ENCODE results near the gene FAM168A.

DNA sequence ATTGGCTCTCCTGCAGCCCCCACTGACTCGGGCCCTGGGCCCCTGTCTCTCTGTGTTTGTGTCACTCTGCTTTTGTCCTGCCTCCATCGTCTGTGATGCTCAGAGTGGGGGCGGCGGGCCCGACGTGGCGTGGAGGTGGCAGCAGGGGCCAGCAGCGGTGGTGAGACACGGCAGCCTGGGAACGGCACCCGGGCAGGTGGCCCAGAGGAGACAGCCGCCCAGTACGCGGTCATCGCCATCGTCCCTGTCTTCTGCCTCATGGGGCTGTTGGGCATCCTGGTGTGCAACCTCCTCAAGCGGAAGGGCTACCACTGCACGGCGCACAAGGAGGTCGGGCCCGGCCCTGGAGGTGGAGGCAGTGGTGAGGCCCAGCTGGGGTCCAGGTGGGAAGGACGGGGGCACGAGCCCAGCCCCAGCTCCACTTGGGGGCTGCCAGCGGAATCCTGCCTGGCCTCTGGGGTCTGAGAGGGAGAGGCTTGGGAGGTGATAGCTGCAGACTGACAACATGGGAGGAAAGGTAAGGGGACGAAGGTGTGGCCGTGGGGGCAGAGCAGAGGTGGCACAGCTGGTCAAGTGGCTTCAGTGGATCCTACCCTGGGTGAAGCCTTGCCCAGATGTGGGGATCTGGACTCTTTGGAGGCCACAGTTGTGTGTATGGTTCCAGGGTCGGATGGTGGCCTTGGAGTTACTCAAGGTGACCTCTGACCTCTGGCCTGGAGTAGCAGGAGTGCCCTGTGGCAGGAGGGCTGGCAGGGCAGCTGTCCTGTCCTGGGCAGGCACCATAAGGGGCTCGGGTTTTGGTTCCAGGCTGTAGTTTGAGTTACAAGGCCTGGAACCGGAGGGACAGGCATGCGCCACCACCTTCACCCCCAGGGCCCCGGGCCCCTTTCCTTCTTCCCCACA, 205.6 kb downstream of the FAM168A start:
- TF ChIP-seq, protein P1, sequence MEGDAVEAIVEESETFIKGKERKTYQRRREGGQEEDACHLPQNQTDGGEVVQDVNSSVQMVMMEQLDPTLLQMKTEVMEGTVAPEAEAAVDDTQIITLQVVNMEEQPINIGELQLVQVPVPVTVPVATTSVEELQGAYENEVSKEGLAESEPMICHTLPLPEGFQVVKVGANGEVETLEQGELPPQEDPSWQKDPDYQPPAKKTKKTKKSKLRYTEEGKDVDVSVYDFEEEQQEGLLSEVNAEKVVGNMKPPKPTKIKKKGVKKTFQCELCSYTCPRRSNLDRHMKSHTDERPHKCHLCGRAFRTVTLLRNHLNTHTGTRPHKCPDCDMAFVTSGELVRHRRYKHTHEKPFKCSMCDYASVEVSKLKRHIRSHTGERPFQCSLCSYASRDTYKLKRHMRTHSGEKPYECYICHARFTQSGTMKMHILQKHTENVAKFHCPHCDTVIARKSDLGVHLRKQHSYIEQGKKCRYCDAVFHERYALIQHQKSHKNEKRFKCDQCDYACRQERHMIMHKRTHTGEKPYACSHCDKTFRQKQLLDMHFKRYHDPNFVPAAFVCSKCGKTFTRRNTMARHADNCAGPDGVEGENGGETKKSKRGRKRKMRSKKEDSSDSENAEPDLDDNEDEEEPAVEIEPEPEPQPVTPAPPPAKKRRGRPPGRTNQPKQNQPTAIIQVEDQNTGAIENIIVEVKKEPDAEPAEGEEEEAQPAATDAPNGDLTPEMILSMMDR (IDR thresholded peaks at IDR 0.05) = no peak
- no peak for TF ChIP-seq POLR2AphosphoS5 (IDR thresholded peaks at IDR 0.05)
